ENCODE data around the gene NEURL2. TPM values are rescaled to one million over a fixed set of nuclear protein-coding genes. Genes with fewer than 3 reads are reported as not detected.

NEURL2 gene
- total and polyA plus RNA-seq, 4 donors, result 3.7 to 14.5 (median 5.2) TPM

DNA sequence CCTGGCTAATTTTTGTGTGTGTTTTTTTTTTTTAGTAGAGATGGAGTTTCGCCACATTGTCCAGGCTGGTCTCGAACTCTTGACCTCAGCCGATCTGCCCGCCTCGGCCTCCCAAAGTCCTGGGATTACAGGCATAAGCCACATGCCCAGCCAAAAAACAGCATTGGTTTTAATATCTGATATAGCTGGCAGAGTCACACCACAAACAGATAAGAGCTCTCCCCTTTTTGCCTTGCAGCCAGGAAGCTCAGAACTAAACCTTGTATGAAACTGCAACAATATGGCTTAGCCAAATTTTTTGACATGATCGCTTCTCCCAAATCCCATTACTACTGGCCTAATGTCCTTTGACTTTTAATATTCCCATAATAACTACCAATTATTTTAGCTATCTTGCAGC lies 38.7 kb downstream of the NEURL2 start:
- TF ChIP-seq TAF1 (conservative IDR thresholded peaks at IDR 0.05) (no peak), SP1 (IDR thresholded peaks at IDR 0.05) (no peak), JUND (IDR thresholded peaks at IDR 0.05) (no peak), ZBTB33 (IDR thresholded peaks at IDR 0.05) (no peak), RXRA (IDR thresholded peaks at IDR 0.05) (no peak), REST (IDR thresholded peaks at IDR 0.05) (no peak), GABPA (IDR thresholded peaks at IDR 0.05 in 1 of 2, conservative IDR thresholded peaks at IDR 0.05 in 1 of 2) (no peak), HNF4G (IDR thresholded peaks at IDR 0.05) (no peak), YY1 (IDR thresholded peaks at IDR 0.05) (no peak), FOXA2 (IDR thresholded peaks at IDR 0.05) (no peak), NR2F2 (IDR thresholded peaks at IDR 0.05) (no peak), HNF4A (conservative IDR thresholded peaks at IDR 0.05) (no peak), EGR1 (IDR thresholded peaks at IDR 0.05; ENCODE audit: low read depth in 2 of 2) (no peak), FOXA1 (IDR thresholded peaks at IDR 0.05) (no peak), RAD21 (IDR thresholded peaks at IDR 0.05) (no peak)
- TF ChIP-seq, protein P1, sequence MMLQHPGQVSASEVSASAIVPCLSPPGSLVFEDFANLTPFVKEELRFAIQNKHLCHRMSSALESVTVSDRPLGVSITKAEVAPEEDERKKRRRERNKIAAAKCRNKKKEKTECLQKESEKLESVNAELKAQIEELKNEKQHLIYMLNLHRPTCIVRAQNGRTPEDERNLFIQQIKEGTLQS (IDR thresholded peaks at IDR 0.05), result no peak
- TF ChIP-seq, protein P2, sequence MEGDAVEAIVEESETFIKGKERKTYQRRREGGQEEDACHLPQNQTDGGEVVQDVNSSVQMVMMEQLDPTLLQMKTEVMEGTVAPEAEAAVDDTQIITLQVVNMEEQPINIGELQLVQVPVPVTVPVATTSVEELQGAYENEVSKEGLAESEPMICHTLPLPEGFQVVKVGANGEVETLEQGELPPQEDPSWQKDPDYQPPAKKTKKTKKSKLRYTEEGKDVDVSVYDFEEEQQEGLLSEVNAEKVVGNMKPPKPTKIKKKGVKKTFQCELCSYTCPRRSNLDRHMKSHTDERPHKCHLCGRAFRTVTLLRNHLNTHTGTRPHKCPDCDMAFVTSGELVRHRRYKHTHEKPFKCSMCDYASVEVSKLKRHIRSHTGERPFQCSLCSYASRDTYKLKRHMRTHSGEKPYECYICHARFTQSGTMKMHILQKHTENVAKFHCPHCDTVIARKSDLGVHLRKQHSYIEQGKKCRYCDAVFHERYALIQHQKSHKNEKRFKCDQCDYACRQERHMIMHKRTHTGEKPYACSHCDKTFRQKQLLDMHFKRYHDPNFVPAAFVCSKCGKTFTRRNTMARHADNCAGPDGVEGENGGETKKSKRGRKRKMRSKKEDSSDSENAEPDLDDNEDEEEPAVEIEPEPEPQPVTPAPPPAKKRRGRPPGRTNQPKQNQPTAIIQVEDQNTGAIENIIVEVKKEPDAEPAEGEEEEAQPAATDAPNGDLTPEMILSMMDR (IDR thresholded peaks at IDR 0.05; ENCODE audit: low read depth, low read length, missing input control), result no peak
- TF ChIP-seq, protein P3, sequence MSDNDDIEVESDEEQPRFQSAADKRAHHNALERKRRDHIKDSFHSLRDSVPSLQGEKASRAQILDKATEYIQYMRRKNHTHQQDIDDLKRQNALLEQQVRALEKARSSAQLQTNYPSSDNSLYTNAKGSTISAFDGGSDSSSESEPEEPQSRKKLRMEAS (IDR thresholded peaks at IDR 0.05), result no peak
- DNase-seq (ENCODE audit: low spot score), result no peak
- Histone ChIP-seq H3K9ac (ENCODE audit: low read depth in 1 of 2, low read length in 2 of 2) (no peak overlapping the region), H3K27me3 (ENCODE audit: control insufficient read depth in 4 of 4, insufficient read depth in 4 of 4, low read length in 3 of 4) (no peaks in the 10 kb centered on the region), H3K4me1 (ENCODE audit: control insufficient read depth in 4 of 4, insufficient read depth in 4 of 4, low read length in 3 of 4) (peaks cover 8 to 22% (median 14%) of the 10 kb centered on the region in 4 donors), H3K36me3 (ENCODE audit: control insufficient read depth in 4 of 4, insufficient read depth in 3 of 4, low read depth in 1 of 4, low read length in 3 of 4) (peaks cover 3 to 17% (median 10%) of the 10 kb centered on the region in 4 donors), H3K9me3 (ENCODE audit: control insufficient read depth in 4 of 4, low read length in 3 of 4) (no peaks in the 10 kb centered on the region), H3K27ac (ENCODE audit: low read depth in 1 of 2, low read length in 2 of 2) (no peak overlapping the region), H3K4me3 (ENCODE audit: low read depth in 1 of 3, low read length in 3 of 3) (no peak overlapping the region)
- 98% methylated on average over 6 of the region's 6 CpGs for WGBS
